ENCODE data around the gene CYP1A2.

DNA sequence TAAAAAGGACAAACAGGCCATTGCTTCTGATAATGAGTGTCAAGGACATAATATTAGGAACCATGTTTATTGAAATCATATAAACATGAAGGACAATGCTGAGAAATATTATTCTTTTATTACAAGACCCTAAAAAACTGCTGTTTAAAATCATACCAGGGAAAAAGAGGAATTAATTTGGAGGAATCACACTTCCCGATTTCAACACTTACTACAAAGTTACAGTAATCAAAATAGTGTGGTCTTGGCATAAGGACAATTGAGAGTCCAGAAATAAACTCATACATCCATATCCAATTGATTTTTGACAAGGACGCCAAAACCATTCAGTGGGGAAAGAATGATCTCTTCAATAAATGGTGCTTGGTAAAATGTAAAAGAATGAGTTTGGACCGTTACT lies 36.3 kb upstream of the CYP1A2 start:
- TF ChIP-seq, protein P1, sequence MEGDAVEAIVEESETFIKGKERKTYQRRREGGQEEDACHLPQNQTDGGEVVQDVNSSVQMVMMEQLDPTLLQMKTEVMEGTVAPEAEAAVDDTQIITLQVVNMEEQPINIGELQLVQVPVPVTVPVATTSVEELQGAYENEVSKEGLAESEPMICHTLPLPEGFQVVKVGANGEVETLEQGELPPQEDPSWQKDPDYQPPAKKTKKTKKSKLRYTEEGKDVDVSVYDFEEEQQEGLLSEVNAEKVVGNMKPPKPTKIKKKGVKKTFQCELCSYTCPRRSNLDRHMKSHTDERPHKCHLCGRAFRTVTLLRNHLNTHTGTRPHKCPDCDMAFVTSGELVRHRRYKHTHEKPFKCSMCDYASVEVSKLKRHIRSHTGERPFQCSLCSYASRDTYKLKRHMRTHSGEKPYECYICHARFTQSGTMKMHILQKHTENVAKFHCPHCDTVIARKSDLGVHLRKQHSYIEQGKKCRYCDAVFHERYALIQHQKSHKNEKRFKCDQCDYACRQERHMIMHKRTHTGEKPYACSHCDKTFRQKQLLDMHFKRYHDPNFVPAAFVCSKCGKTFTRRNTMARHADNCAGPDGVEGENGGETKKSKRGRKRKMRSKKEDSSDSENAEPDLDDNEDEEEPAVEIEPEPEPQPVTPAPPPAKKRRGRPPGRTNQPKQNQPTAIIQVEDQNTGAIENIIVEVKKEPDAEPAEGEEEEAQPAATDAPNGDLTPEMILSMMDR (IDR thresholded peaks at IDR 0.05; ENCODE audit: insufficient read depth, low read length, poor library complexity, severe bottlenecking): no peak
- no peak for TF ChIP-seq EZH2phosphoT487 (conservative IDR thresholded peaks at IDR 0.05; ENCODE audit: low read length)

Measured in SU-DHL-6 (cell line).